SK-N-SH treated with all-trans-retinoic acid at 6 μM for 48 hours (cell line): ENCODE data around the gene MAML3.

Source experiments
- ATAC-seq: fragments of 200-7000 bp; cut with Tn5 transposase; 3 replicates; pipeline ENCODE4 v1.9.1; 2020; ENCODE audit warnings: mild to moderate bottlenecking, moderate library complexity
- ARNTL ChIP-seq: fragments of 450-650 bp; formaldehyde crosslinking; IDR thresholded peaks from 2 replicates; pipeline ENCODE4 v1.5.0; 2020; ENCODE audit warnings: low read depth, mild to moderate bottlenecking, moderate library complexity, borderline replicate concordance
- CREB5 ChIP-seq: fragments of 250-450 bp; sonication (Bioruptor Pico); IDR thresholded peaks from 2 replicates; pipeline ENCODE4 v1.5.1; 2020; ENCODE audit warnings: low read depth, mild to moderate bottlenecking, moderate library complexity
- CSDC2 ChIP-seq: fragments of 250-450 bp; sonication (Bioruptor Pico); IDR thresholded peaks from 2 replicates; pipeline ENCODE4 v1.5.0; 2020; ENCODE audit warnings: mild to moderate bottlenecking, moderate library complexity
- ESRRG ChIP-seq: fragments of 250-450 bp; sonication (Bioruptor Pico); IDR thresholded peaks from 2 replicates; pipeline ENCODE4 v1.6.1; 2021; ENCODE audit warnings: mild to moderate bottlenecking
- GLIS3 ChIP-seq: fragments of 250-450 bp; sonication (Bioruptor Pico); IDR thresholded peaks from 2 replicates; pipeline ENCODE4 v1.5.0; 2020; ENCODE audit warnings: mild to moderate bottlenecking, moderate library complexity
- ISL1 ChIP-seq: fragments of 250-450 bp; sonication (Bioruptor Pico); IDR thresholded peaks from 2 replicates; pipeline ENCODE4 v2.1.2; 2022; ENCODE audit warnings: mild to moderate bottlenecking, moderate library complexity
- OSR1 ChIP-seq: fragments of 250-450 bp; sonication (Bioruptor Pico); IDR thresholded peaks from 2 replicates; pipeline ENCODE4 v1.8.0; 2022; ENCODE audit warnings: moderate library complexity, mild to moderate bottlenecking, inconsistent platforms
- PATZ1 ChIP-seq: fragments of 250-450 bp; sonication (Bioruptor Pico); IDR thresholded peaks from 2 replicates; pipeline ENCODE4 v1.8.0; 2020; ENCODE audit warnings: mild to moderate bottlenecking, moderate library complexity, borderline replicate concordance
- POU6F1 ChIP-seq: fragments of 250-450 bp; sonication (Bioruptor Pico); IDR thresholded peaks from 2 replicates; pipeline ENCODE4 v1.8.0; 2021; ENCODE audit warnings: low read depth, mild to moderate bottlenecking, moderate library complexity, borderline replicate concordance
- PPARA ChIP-seq: fragments of 250-450 bp; sonication (Bioruptor Pico); IDR thresholded peaks from 2 replicates; pipeline ENCODE4 v1.5.0; 2020; ENCODE audit warnings: mild to moderate bottlenecking, borderline replicate concordance
- RARB ChIP-seq: fragments of 250-450 bp; sonication (Bioruptor Pico); IDR thresholded peaks from 2 replicates; pipeline ENCODE4 v1.8.0; 2021; ENCODE audit warnings: mild to moderate bottlenecking, moderate library complexity
- SNAI2 ChIP-seq: fragments of 250-450 bp; sonication (Bioruptor Pico); IDR thresholded peaks from 2 replicates; pipeline ENCODE4 v1.5.0; 2020; ENCODE audit warnings: mild to moderate bottlenecking, moderate library complexity
- TCF4 ChIP-seq: fragments of 250-450 bp; sonication (Bioruptor Pico); IDR thresholded peaks from 2 replicates; pipeline ENCODE4 v1.8.0; 2021; ENCODE audit warnings: mild to moderate bottlenecking, moderate library complexity, borderline replicate concordance
- TOX ChIP-seq: fragments of 250-450 bp; sonication (Bioruptor Pico); IDR thresholded peaks from 2 replicates; pipeline ENCODE4 v1.8.0; 2021; ENCODE audit warnings: mild to moderate bottlenecking, moderate library complexity, borderline replicate concordance
- TSHZ2 ChIP-seq: fragments of 250-450 bp; sonication (Bioruptor Pico); IDR thresholded peaks from 2 replicates; pipeline ENCODE4 v1.5.0; 2020; ENCODE audit warnings: mild to moderate bottlenecking, moderate library complexity
- ZFP30 ChIP-seq: fragments of 450-650 bp; formaldehyde crosslinking; IDR thresholded peaks from 2 replicates; pipeline ENCODE4 v1.5.0; 2022; ENCODE audit warnings: mild to moderate bottlenecking, moderate library complexity
- ZNF565 ChIP-seq: fragments of 450-650 bp; formaldehyde crosslinking; conservative IDR thresholded peaks from 2 replicates; pipeline ENCODE4 v1.5.0; 2020; ENCODE audit warnings: low read depth, mild to moderate bottlenecking, moderate library complexity
- ZNF70 ChIP-seq: fragments of 450-650 bp; formaldehyde crosslinking; IDR thresholded peaks from 2 replicates; pipeline ENCODE4 v1.5.0; 2020; ENCODE audit warnings: mild to moderate bottlenecking, moderate library complexity
- ZNF8 ChIP-seq: fragments of 450-650 bp; formaldehyde crosslinking; IDR thresholded peaks from 2 replicates; pipeline ENCODE4 v1.5.0; 2020; ENCODE audit warnings: mild to moderate bottlenecking, moderate library complexity

MAML3 gene

GRCh38 chr4:140004922-140005627 lies 148.9 kb downstream of the MAML3 start:
- TF ChIP-seq TOX (CRISPR knock-in tag), result no peak
- no peak for TF ChIP-seq POU6F1 (CRISPR knock-in tag)
- no peak for TF ChIP-seq CREB5 (CRISPR knock-in tag)
- TF ChIP-seq ZNF70, result no peak
- no peak for TF ChIP-seq CSDC2
- TF ChIP-seq ARNTL (CRISPR knock-in tag), result no peak
- TF ChIP-seq PPARA, result no peak
- TF ChIP-seq, all 23 proteins: peak for 0
- ATAC-seq, result peak; percentile 76

DNA sequence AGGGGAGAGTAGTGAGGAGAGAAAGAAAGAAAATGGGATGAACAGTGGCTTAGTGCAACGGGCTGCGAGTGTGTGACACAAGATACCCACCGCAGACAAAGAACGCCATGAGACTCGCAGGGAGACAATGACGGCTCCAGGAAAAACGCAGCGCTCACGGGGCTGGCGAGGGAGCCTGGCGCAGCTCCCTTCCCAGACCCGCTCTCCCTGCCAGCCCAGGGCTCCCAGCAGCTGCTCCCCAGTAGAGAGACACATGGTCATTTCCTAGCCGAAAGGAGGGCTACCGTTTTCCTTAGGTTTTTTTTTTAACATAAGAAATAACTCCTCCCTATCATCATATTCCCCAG lies 149.5 kb downstream of the MAML3 start:
- TF ChIP-seq PPARA, result no peak
- ATAC-seq, result peak; percentile 95

DNA sequence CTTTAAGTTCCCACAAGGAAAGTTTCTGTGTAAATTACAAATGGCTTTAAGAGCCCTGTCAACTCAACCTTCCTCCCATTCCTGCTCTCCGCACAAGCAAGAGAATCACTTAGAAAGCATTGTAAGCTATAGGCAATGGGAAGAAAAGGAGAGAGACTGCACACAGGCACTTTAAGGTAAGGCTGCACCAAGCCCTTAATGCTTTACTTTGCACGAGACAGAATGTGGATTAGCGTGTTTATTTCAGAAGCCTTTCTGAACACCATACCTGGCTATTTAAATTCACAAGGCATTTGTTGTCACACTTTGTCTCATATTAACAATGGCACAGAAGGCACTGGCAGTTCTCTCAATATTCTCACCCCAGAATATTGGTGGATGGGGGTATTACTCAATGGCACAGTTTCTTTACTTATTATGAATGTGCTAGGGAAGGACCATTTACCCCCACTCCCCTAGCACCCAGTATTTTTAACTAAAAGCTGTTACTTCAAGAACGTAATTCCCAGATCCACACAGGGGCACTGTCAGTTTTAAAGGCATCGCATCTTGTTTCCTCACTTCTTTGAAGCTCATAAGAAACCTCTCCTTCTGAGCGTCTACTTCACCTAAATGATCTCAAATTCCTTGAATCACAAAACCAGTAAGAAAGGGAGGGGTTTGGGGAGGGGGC lies 150.0 kb downstream of the MAML3 start:
- TF ChIP-seq PPARA (no peak), ZNF70 (no peak), TOX (CRISPR knock-in tag) (no peak), TCF4 (CRISPR knock-in tag) (no peak), TSHZ2 (no peak)
- ATAC-seq, result peak; percentile 57

DNA sequence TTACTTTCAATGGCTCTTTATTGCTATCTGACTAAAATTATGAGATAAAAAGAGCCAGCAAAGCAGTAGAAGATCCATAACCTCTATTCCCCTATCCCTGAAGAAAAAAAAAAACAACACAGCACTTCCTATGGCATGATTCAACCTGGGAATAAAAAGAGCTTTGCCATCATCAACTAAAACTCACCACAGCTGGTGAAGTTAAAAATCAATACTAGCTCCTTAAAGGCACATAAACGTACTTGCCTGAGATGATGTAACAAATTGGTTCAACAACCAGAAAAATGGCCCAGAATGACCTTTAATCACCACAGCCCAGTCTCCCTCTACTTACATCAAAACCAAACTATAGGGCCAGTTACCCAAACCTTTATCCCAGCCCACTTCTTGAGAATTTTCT lies 153.8 kb downstream of the MAML3 start:
- ATAC-seq, result no peak
- TF ChIP-seq SNAI2 (CRISPR knock-in tag) (no peak), RARB (CRISPR knock-in tag) (no peak), ISL1 (no peak), ZNF70 (no peak), TSHZ2 (no peak), ZNF565 (CRISPR knock-in tag) (no peak), TOX (CRISPR knock-in tag) (no peak), ZFP30 (CRISPR knock-in tag) (no peak), ARNTL (CRISPR knock-in tag) (no peak)

DNA sequence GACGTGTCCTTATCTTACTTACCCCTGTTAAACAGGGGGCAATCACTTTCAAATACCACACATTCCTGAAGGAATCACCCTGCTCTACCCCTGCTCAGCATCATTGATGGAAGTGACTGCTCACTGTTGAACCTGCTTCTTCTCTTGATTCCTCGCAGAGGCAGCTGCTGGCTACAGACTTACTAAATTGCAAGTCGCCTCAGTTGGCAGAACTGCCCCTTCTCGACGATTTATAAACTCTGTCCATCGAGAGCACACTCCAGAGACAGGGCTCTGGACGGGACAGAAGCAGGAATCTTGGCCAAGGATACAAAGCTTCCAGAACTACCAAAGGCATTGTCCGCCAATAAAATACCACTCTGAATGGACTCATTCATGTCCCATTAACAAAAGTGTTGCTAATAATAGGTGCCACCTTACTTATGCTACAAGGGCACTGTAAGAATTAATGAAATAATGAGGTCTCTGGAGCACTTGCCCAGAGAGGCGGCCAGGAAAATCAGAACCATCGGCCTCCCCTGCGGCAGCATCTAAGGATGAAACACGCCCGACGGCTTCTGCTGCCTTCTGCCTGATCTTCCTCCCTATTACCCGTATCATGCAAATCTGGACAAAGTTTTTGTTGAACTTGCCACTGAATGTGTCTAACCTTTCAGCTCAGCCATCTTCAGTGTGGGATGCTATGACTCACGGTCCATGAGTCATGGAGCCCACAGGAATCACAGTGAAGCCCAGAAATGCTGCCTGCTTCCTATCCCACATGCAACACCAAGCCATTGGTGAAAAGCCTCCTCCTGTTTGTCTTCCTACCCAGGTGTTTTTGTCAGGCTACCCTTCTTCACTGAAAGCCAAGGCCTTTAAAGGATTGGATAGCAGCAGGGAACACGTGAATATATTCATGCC lies 164.9 kb downstream of the MAML3 start:
- ATAC-seq, result peak; percentile 100
- TF ChIP-seq ZNF8 (CRISPR knock-in tag), result no peak
- no peak for TF ChIP-seq PATZ1 (CRISPR knock-in tag)
- no peak for TF ChIP-seq PPARA
- no peak for TF ChIP-seq POU6F1 (CRISPR knock-in tag)
- TF ChIP-seq GLIS3 (CRISPR knock-in tag), result no peak
- TF ChIP-seq CSDC2, result no peak
- TF ChIP-seq TOX (CRISPR knock-in tag), result no peak
- no peak for TF ChIP-seq OSR1 (CRISPR knock-in tag)
- no peak for TF ChIP-seq ESRRG (CRISPR knock-in tag)
- TF ChIP-seq RARB (CRISPR knock-in tag), result no peak
- no peak for TF ChIP-seq ZNF70
